ENCODE results near the gene GSTK1. TPM values are rescaled to one million over a fixed set of nuclear protein-coding genes. Genes with fewer than 3 reads are reported as not detected.

GSTK1 gene
- total RNA-seq, 2 donors from 2014 or later = 61.1 to 75.0 TPM

GRCh38 chr7:143300959-143301935, 38.0 kb downstream of the GSTK1 start:
- Histone ChIP-seq H3K9me3 (ENCODE audit: control insufficient read depth, low read length) (no peaks in the 10 kb centered on the region), H3K36me3 (ENCODE audit: control insufficient read depth, insufficient read depth, low read length) (peaks cover 95% of the 10 kb centered on the region), H3K27me3 (ENCODE audit: control insufficient read depth, insufficient read depth, low read length, poor library complexity, severe bottlenecking) (no peaks in the 10 kb centered on the region), H3K27ac (ENCODE audit: low read depth, low read length) (no peak overlapping the region), H3K4me1 (ENCODE audit: control insufficient read depth, insufficient read depth, low read length) (no peaks in the 10 kb centered on the region), H3K9ac (ENCODE audit: extremely low read depth, low read length, poor library complexity, severe bottlenecking) (no peak overlapping the region), H3K4me3 (ENCODE audit: low read length) (no peak overlapping the region)
- 96 to 97% methylated on average over 7 to 8 of the region's 8 CpGs for WGBS, 2 experiments (ENCODE audit: insufficient coverage in 1 of 2, insufficient read length in 1 of 2)
- H3K9me3 Mint-ChIP-seq = no peaks in the 10 kb centered on the region
- peaks cover 89% of the 10 kb centered on the region for H3K36me3 Mint-ChIP-seq (ENCODE audit: low read depth)
- H3K4me1 Mint-ChIP-seq = no peaks in the 10 kb centered on the region
- no peaks in the 10 kb centered on the region for H3K27me3 Mint-ChIP-seq (ENCODE audit: insufficient read depth)
- H3K4me3 Mint-ChIP-seq = no peak overlapping the region
- TF ChIP-seq, protein P1, sequence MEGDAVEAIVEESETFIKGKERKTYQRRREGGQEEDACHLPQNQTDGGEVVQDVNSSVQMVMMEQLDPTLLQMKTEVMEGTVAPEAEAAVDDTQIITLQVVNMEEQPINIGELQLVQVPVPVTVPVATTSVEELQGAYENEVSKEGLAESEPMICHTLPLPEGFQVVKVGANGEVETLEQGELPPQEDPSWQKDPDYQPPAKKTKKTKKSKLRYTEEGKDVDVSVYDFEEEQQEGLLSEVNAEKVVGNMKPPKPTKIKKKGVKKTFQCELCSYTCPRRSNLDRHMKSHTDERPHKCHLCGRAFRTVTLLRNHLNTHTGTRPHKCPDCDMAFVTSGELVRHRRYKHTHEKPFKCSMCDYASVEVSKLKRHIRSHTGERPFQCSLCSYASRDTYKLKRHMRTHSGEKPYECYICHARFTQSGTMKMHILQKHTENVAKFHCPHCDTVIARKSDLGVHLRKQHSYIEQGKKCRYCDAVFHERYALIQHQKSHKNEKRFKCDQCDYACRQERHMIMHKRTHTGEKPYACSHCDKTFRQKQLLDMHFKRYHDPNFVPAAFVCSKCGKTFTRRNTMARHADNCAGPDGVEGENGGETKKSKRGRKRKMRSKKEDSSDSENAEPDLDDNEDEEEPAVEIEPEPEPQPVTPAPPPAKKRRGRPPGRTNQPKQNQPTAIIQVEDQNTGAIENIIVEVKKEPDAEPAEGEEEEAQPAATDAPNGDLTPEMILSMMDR (conservative IDR thresholded peaks at IDR 0.05) = no peak
- no peak overlapping the region for H3K27ac Mint-ChIP-seq
- no peak for DNase-seq

DNA sequence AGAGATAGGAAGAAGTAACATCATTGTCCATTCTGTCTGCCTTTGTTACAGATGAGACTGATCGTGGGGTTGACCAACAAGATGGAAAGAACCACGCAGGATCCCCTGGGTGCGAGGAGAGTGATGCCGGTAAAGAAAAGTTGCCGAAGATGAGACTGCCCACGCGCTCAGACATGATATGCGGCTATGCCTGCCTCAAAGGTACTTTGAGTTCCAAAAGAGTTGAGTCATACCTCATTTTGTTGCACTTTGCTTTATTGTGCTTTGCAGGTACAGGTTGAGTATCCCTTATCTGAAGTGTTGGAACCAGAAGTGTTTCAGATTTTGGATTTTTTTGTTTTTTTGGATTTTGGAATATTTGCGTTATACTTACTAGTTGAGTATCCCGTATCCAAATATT, 40.5 kb downstream of the GSTK1 start:
- DNase-seq = no peak
- H3K27me3 Mint-ChIP-seq (ENCODE audit: insufficient read depth) = no peaks in the 10 kb centered on the region
- 96 to 97% methylated on average over 6 to 10 of the region's 10 CpGs for WGBS, 2 experiments (ENCODE audit: insufficient coverage in 1 of 2, insufficient read length in 1 of 2)
- no peak overlapping the region for H3K9ac ChIP-seq (ENCODE audit: extremely low read depth, low read length, poor library complexity, severe bottlenecking)
- no peaks in the 10 kb centered on the region for H3K4me1 ChIP-seq (ENCODE audit: control insufficient read depth, insufficient read depth, low read length)
- H3K4me3 ChIP-seq (ENCODE audit: low read length) = no peak overlapping the region
- no peak overlapping the region for H3K27ac Mint-ChIP-seq
- H3K9me3 Mint-ChIP-seq = no peaks in the 10 kb centered on the region
- H3K9me3 ChIP-seq (ENCODE audit: control insufficient read depth, low read length) = no peaks in the 10 kb centered on the region
- no peaks in the 10 kb centered on the region for H3K27me3 ChIP-seq (ENCODE audit: control insufficient read depth, insufficient read depth, low read length, poor library complexity, severe bottlenecking)
- H3K36me3 Mint-ChIP-seq (ENCODE audit: low read depth) = peaks cover 92% of the 10 kb centered on the region
- H3K27ac ChIP-seq (ENCODE audit: low read depth, low read length) = no peak overlapping the region
- H3K4me1 Mint-ChIP-seq = no peaks in the 10 kb centered on the region
- TF ChIP-seq, protein P1 (conservative IDR thresholded peaks at IDR 0.05) = no peak
- H3K4me3 Mint-ChIP-seq = no peak overlapping the region
- peaks cover 96% of the 10 kb centered on the region for H3K36me3 ChIP-seq (ENCODE audit: control insufficient read depth, insufficient read depth, low read length)

GRCh38 chr7:143304938-143305337, 41.7 kb downstream of the GSTK1 start:
- peaks cover 90% of the 10 kb centered on the region for H3K36me3 Mint-ChIP-seq (ENCODE audit: low read depth)

More at GRCh38 chr7:143304938-143305337, 41.7 kb downstream of the GSTK1 start:
- H3K36me3 ChIP-seq (ENCODE audit: control insufficient read depth, insufficient read depth, low read length) = peaks cover 88% of the 10 kb centered on the region
- Mint-ChIP-seq H3K27me3 (ENCODE audit: insufficient read depth) (no peaks in the 10 kb centered on the region), H3K27ac (no peak overlapping the region), H3K4me3 (no peak overlapping the region), H3K4me1 (no peaks in the 10 kb centered on the region), H3K9me3 (no peaks in the 10 kb centered on the region)
- WGBS, 2 experiments (ENCODE audit: insufficient coverage in 1 of 2, insufficient read length in 1 of 2) = 89 to 93% methylated on average over 5 to 6 of the region's 6 CpGs
- TF ChIP-seq, protein P1 (conservative IDR thresholded peaks at IDR 0.05) = no peak
- H3K27me3 ChIP-seq (ENCODE audit: control insufficient read depth, insufficient read depth, low read length, poor library complexity, severe bottlenecking) = no peaks in the 10 kb centered on the region
- H3K9ac ChIP-seq (ENCODE audit: extremely low read depth, low read length, poor library complexity, severe bottlenecking) = no peak overlapping the region
- no peaks in the 10 kb centered on the region for H3K9me3 ChIP-seq (ENCODE audit: control insufficient read depth, low read length)
- no peaks in the 10 kb centered on the region for H3K4me1 ChIP-seq (ENCODE audit: control insufficient read depth, insufficient read depth, low read length)
- H3K27ac ChIP-seq (ENCODE audit: low read depth, low read length) = no peak overlapping the region
- no peak for DNase-seq
- H3K4me3 ChIP-seq (ENCODE audit: low read length) = no peak overlapping the region

All from endodermal cell (in vitro differentiated cells).